Measurements from ENCODE around the gene INPP5A.
"Not testable (repeated sequence)": the region's sequence is repeated elsewhere in the genome, so short reads cannot be mapped to it uniquely, and the experiment has no call there.

Gene INPP5A

DNA sequence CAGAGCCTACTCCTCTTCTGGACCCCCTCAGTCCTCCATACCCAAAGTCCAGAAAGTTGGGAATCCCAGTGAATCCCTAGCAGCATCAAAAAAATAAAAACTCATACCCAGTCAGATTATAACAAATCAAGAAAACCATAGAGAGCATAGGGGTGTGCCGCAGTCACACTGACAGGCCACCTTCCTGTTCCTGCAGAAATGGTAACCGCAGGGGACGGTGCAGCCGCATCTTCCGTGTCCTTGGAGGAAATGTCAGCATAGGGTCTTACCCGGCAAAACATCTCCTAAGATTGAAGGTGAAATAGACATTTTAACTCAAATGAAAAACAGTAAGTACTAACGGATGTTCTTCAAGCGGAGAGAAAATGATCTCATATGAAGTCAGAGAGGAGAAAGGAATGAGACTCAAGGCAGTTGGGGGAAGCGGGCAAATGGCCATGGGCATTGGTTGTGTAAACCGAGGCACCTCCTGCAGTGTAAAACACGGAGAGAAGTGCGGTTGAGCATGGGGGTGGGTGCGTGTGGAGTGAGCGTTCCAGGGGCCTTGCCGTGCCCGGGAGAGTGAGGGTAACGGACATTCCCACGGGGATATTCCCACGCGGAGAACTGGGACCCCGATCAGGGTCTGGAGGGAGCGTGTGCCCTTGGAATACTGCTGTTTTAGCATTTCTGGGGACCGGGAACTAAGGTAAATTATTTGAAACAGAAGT is 137.6 kb downstream of the INPP5A start:
- intact Hi-C loops (cut with DNase I): no loop called here
- peak in 4 of 10 donors; percentile 1 to 66 (median 30) for DNase-seq

- intact Hi-C loops (cut with DNase I): no loop called here
- peak in 4 of 10 donors; percentile 2 to 76 (median 40) for DNase-seq
Measured at GRCh38 chr10:132676193-132676891, 138.8 kb downstream of the INPP5A start.

GRCh38 chr10:132677096-132677472 is 139.5 kb downstream of the INPP5A start:
- DNase-seq: peak in 4 of 10 donors; percentile 1 to 55 (median 2)
- intact Hi-C loops (cut with DNase I): no loop called here

- intact Hi-C loops (cut with DNase I): no loop called here
- peak in 5 of 10 donors; percentile 6 to 83 (median 8) for DNase-seq
Measured at GRCh38 chr10:132677473-132678227, 140.1 kb downstream of the INPP5A start.

DNA sequence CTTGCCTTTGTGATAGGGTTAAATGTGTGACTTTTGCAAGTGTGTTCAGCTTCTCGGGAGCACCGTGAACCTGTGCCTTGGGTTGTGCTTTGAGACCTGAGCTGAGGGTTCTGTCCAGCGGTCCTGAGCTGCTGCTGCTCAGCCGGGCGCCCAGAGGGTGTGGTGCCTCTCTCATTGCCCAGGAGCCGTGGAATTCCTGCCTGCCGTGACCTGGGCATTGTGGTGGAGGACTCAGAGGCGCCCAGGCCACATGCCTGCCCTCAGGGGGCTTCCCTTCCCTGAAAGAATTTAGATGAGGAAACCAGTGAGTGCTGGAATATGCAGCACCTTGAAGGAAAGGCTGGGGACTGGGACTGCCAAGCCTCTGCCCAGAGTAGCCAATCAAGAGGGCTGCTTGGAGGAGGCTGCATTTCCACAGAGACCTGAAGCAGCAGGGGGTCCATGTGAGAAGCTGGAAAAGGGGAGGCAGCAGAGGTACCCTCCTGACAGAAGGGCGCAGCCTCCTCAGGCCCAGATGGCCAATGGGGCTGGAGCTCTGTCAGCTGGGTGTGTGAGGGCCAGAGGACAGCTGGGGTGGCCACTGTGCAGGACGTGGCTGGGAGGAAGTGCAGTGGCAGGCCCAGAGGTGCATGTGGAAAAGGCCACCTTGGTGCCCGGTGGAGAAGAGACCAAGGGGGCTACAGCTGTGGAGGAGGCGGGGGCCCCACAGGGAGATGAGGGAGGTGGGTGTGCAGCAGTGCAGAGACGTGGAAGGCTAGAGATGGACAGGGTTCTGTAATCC is 141.0 kb downstream of the INPP5A start:
- peak in 4 of 10 donors; percentile 5 to 74 (median 39) for DNase-seq
- intact Hi-C loops (cut with DNase I): no loop called here

DNA sequence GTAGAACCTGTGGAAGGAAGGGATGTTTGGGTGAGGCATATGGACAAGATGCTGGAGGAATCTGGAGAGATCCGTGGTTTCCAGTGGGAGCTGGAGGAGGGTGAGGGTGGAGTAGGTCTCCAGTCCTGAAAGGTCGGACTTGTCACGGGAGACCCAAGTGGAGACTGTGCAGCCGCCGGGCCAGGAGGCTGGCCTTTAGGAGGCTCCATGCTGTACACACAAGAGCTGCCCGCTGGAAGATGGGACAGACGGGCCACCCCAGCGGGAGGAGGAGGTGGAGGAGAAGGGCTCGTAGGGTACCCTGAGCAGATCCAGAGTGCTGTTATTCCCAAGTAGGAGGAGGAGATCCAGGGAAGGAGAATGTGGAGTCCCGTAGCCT is 141.6 kb downstream of the INPP5A start:
- intact Hi-C loops (cut with DNase I): no loop called here
- DNase-seq: peak in 4 of 10 donors; percentile 5 to 84 (median 36)

DNA sequence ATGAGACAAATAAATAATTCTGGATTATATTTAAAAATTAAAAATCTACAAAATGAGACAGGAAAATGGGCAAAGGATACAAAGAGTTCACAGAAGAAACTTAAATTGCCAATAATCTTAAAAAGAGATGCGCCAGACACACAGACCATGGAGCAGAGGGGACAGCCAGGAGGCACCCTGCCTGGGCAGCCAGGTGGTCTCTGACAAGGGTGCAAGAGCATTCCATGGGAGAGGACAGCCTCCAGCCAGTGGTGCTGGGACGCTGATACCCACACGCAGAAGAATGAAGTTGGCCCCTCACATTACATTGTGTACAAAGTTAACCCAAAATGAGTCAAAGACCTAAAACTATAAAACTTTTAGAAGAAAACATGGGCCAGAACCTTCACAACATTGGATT is 142.1 kb downstream of the INPP5A start:
- DNase-seq: peak in 3 of 10 donors; percentile 1 to 74 (median 63)
- intact Hi-C loops (cut with DNase I): no loop called here

- peak in 2 of 10 donors; percentile 33 to 48 for DNase-seq
- intact Hi-C loops (cut with DNase I): not testable (repeated sequence)
Measured at GRCh38 chr10:132680741-132681140, 143.2 kb downstream of the INPP5A start.

GRCh38 chr10:132681858-132682755 is 144.5 kb downstream of the INPP5A start:
- peak in 4 of 10 donors; percentile 8 to 73 (median 24) for DNase-seq
- intact Hi-C loops (cut with DNase I): no loop called here

GRCh38 chr10:132684164-132684891 is 146.7 kb downstream of the INPP5A start:
- peak in 3 of 10 donors; percentile 9 to 73 (median 64) for DNase-seq
- intact Hi-C loops (cut with DNase I): no loop called here

DNA sequence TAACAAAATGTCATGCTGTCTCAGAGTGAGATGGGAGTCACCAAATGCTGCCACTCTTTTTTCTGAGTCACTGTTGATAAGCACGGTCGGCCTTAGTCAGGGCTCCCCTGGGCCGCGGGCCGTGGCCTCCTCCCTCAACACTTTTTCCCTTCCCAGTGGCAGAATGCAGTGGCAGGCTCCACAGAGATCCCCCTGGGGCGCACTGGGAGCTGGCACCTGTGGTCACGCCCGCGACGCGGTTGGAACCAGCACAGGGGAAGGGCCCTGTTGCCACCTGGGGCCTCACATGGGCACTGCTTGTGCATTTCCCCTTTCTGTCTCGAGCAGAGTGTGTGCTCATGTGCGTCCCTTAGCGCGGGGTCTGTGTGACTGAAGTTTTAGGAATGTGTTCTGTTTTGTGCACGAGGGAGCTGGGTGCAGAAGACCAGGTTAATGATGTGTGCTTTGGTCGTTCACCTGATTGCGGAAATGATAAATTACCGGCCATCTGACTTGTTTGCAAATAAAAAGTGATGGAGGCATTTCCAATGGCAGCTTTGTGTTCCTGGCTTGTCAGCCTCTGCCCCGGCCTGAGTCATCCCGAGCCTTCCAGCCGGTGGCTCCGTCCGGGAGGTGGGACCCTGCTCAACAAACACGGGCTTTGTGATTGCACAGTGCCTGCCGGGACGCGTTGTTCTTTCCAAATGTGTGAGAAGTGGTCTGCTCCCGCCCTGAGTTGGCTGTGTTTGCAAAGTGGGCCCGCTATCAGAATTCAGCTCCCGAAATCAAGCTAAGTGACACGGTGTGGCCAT is 147.7 kb downstream of the INPP5A start:
- peak; percentile 67 to 98 (median 92) for DNase-seq
- intact Hi-C loops (cut with DNase I): loop anchor here (1.0 kb wide), 1 partner anchor 29 kb away; no protein-coding TSS in a partner anchor

- peak in 3 of 10 donors; percentile 5 to 79 (median 66) for DNase-seq
- intact Hi-C loops (cut with DNase I): loop anchor here (1.0 kb wide), 1 partner anchor 28 kb away; no protein-coding TSS in a partner anchor
Measured at GRCh38 chr10:132685921-132686680, 148.5 kb downstream of the INPP5A start.

DNA sequence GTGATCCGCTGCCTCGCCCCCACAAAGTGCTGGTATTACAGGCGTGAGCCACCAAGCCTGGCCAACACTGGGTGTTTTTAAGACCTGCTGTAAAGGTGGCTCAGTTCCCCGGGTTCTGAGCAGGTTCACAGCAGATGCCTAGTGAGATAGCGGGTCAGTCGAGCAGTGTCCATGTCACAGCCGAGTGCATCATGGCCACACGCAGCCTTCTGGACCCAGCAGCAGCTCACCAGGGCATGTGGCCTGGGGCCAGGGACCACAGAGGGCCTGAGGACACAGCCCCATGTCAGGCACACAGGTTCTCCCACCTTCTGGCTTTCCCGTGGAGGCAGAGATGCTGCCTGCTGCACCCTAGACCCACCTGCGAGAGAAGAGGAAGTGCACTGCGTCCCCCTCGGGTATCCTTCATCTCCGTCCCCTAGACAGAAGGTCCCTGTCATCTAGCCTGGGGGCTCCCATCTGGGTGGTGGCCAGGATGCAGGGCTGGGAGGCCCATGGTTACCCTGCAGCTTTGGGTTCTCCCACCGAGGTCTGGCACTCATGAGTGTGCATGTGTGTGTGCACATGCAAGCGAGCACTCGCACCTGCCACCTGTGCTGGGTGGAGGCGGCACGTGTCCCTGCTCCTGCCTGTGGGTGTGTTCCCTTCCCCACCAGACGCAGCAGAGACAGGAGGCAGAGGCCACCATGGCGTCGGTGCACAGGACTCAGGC is 149.8 kb downstream of the INPP5A start:
- peak in 4 of 10 donors; percentile 3 to 81 (median 46) for DNase-seq
- intact Hi-C loops (cut with DNase I): no loop called here

GRCh38 chr10:132687893-132688579 is 150.4 kb downstream of the INPP5A start:
- peak in 4 of 10 donors; percentile 6 to 73 (median 32) for DNase-seq
- intact Hi-C loops (cut with DNase I): no loop called here

GRCh38 chr10:132688580-132689420 is 151.2 kb downstream of the INPP5A start:
- peak in 4 of 10 donors; percentile 4 to 36 (median 20) for DNase-seq
- intact Hi-C loops (cut with DNase I): no loop called here
